HUES64 (cell line): ENCODE measurements around the gene DCST2.

Experiments
- H3K27ac ChIP-seq: 2 replicates; pipeline ENCODE4 v1.7.0; 2013; ENCODE audit warnings: low read depth, low read length, inconsistent platforms
- H3K27me3 ChIP-seq: 2 replicates; pipeline ENCODE4 v1.6.1; 2013; ENCODE audit warnings: mild to moderate bottlenecking, low read length; ENCODE audit not compliant: insufficient read depth
- H3K36me3 ChIP-seq: 2 replicates; pipeline ENCODE4 v1.6.1; 2013; ENCODE audit warnings: mild to moderate bottlenecking, low read length; ENCODE audit not compliant: insufficient read depth
- H3K4me1 ChIP-seq: 2 replicates; pipeline ENCODE4 v1.6.1; 2013; ENCODE audit warnings: mild to moderate bottlenecking, low read length, moderate library complexity; ENCODE audit not compliant: insufficient read depth
- H3K4me3 ChIP-seq: 2 replicates; pipeline ENCODE4 v1.5.1; 2013; ENCODE audit warnings: mild to moderate bottlenecking, low read length, moderate library complexity
- H3K9ac ChIP-seq: 2 replicates; pipeline ENCODE4 v1.6.1; 2013; ENCODE audit warnings: mild to moderate bottlenecking, low read depth, low read length
- H3K9me3 ChIP-seq: 2 replicates; pipeline ENCODE4 v1.6.1; 2013; ENCODE audit warnings: low read depth, low read length; ENCODE audit not compliant: insufficient read depth
- WGBS: fragments of 150-250, 120-280 bp; methylation state at CpG from one replicate; pipeline ENCODE4 v1.1.7; 2013; ENCODE audit warnings: missing lambda C conversion rate; 5-methylcytosine and 5-hydroxymethylcytosine counted together

Gene DCST2

DNA sequence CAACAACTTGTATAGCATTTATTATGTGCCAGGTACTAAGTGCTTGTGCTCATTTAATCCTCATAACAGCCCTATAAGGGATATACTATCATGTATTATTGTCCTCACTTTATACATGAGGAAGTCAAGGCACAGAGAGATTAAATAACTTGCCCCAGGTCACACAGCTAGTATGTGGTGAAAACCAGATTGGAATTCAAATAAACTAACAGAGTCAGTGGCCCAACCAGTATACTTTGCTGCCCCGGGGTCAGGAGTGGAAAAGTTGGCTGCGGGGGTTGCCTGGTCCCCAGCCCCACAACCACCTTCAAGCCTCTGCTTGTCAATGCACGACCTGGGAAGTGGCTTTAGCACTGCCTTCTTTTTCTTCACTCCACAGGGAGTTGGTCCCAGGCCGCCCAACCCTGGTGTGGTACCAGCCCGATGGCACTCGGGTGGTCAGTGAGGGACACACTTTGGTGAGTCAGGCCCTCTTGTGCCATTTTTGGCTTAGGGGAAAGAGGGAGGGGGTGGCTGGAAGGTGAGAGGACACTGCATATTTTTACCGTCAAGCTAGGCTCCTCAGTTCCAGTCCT lies 20.0 kb upstream of the DCST2 start:
- WGBS: 91% methylated on average over 7 of the region's 7 CpGs
- peaks cover 5% of the 10 kb centered on the region for H3K36me3 ChIP-seq
- H3K4me1 ChIP-seq: peaks cover 14% of the 10 kb centered on the region
- peaks cover 20% of the 10 kb centered on the region for H3K27me3 ChIP-seq
- H3K9ac ChIP-seq: no peak overlapping the region
- no peak overlapping the region for H3K27ac ChIP-seq
- H3K9me3 ChIP-seq: no peaks in the 10 kb centered on the region
- no peak overlapping the region for H3K4me3 ChIP-seq

DNA sequence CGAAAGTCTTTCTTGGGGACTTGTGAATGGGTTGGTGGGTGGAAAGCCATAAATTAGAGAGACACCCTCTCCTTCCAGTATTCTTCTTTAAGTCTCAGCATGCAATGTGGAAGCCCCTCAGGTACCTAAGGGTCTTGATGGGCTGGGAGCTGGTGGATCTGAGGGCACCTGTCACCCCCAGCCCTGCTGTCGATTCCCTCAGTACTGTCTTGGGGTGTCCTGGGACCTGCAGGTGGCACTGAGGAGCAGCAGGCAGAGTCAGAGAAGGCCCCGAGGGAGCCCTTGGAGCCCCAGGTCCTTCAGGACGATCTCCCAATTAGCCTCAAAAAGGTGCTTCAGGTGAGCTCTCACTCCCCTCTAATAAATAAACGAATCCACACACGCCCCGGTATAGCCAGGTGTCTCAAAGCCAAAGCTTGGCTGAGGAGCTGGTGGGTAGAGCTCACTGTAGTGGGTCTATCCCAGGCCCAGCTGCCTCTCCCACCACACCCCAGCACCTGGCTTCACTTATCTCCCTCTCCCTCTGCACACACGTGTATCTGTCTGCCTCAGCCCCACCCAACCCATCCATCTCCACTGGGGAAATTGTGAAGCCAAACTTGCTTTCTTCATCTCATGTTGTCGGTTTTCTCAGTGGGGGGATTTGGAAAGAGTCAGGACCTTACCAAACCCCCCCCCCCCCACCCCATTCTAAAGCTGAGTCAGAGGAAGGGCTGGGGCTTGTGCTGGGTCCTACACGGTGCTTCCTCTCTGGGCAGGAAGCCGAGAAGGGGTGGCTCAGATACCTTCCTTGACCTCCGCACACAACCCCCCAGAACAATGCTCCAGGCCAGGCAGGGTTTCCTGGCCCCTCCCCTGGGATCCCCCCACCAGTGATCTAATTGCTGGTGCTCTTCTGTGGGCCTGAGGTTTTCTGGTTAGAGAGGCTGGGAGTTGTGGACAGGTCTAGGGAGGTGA lies 19.1 kb upstream of the DCST2 start:
- peak overlapping the region; percentile 78 for H3K4me3 ChIP-seq
- 67% methylated on average over 10 of the region's 12 CpGs for WGBS
- H3K27ac ChIP-seq: no peak overlapping the region
- H3K36me3 ChIP-seq: no peaks in the 10 kb centered on the region; the same call in 1 of the 2 replicates
- peaks cover 14% of the 10 kb centered on the region for H3K4me1 ChIP-seq
- no peaks in the 10 kb centered on the region for H3K9me3 ChIP-seq
- H3K27me3 ChIP-seq: peaks cover 20% of the 10 kb centered on the region
- H3K9ac ChIP-seq: no peak overlapping the region

DNA sequence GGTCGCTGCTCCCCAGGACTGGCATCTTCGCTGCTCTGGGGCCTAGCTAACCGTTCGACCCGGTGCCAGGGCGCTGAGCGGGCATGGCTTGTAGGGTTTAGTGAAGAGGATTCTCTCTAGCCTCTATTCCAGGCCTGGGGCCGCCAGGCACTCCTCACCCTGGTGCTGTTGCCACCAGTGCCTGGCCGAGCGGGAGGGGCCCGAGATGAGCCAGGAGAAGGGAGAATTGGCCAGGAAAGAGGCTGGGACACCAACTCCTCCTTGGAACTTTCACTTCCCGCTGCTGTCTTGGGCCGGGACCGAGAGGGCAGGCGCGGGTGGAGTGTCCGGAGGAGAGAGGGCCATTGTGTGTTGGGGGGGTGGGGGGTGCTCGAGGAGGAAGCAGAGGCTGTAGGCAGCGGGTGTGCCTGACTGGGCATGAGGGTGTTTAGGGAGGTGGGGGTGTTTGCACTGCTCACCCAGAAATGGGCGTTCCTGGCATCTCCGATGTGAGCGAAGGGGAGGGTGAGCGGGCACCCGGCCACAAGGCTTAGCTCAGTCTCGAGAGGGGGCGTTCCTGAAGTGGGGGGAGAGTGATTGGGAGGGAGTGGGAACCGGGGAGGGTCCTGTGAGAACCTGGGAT lies 18.3 kb upstream of the DCST2 start:
- Histone ChIP-seq H3K27me3 (peaks cover 20% of the 10 kb centered on the region), H3K36me3 (no peaks in the 10 kb centered on the region; the same call in 1 of the 2 replicates), H3K27ac (no peak overlapping the region), H3K4me3 (peak overlapping the region; percentile 78), H3K4me1 (peaks cover 14% of the 10 kb centered on the region), H3K9ac (peak overlapping the region; percentile 60; the same call in 1 of the 2 replicates), H3K9me3 (no peaks in the 10 kb centered on the region)
- WGBS: 6% methylated on average over 27 of the region's 27 CpGs

DNA sequence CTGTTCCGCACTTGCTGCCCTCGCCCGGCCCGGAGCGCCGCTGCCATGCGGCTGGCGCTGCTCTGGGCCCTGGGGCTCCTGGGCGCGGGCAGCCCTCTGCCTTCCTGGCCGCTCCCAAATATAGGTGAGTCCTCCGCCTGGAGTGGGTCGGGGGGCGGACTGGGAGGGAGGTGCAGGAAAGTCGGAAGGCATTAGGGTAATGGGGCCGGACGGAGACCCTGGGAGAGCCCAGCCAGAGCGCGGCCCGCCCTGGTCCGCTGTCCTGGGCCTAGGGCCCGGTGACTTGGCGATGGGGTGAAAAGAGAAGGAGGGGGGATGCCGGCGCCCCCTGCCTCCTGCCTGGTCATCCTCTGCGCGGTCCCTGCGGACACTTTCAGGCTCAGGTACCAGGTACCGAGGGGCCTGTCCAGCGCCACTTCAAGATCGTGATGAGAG lies 17.8 kb upstream of the DCST2 start:
- peaks cover 20% of the 10 kb centered on the region for H3K27me3 ChIP-seq
- no peaks in the 10 kb centered on the region; the same call in 1 of the 2 replicates for H3K36me3 ChIP-seq
- peaks cover 14% of the 10 kb centered on the region for H3K4me1 ChIP-seq
- WGBS: under 1% methylated on average over 31 of the region's 31 CpGs
- H3K27ac ChIP-seq: no peak overlapping the region
- peak overlapping the region; percentile 78 for H3K4me3 ChIP-seq
- peak overlapping the region; percentile 60 for H3K9ac ChIP-seq
- no peaks in the 10 kb centered on the region for H3K9me3 ChIP-seq

DNA sequence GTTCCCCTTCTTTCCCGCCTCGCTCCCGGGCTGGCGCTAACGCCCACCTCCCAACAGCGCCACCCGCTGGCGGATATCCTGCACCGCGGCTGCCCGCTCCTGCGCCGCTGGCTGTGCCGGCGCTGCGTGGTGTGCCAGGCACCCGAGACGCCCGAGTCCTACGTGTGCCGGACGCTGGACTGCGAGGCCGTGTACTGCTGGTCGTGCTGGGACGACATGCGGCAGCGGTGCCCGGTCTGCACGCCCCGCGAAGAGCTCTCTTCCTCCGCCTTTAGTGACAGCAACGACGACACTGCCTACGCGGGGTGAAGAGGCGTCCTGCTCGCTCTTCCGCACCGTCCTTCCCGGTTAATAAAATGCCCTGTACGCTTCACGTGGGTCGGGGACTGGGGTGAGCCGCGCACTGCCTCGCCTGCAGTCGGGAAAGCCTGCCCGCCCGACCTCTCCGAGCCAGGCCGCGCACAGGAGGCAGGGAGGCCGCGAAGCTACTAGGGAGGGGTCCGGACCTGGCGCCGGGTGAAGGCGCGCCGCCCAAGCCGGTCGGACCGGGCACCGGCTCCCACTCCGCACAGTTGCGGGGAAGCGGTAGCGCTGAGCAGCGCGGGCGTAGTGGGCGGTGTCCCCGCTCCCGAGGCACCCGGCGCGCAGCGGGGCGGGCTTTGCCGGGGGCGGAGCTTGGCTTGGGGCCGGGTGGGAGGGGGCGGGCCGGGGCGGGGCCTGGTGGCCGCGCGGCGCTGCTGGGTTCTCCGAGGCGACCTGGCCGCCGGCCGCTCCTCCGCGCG lies 17.2 kb upstream of the DCST2 start, which contains the start of gene ADAM15:
ADAM15 (plus strand) TSS at position 757 of the 782 bp plus-strand sequence. CDS start 71 bp downstream, outside the sequence.
- peak within 1 kb of the TSS; percentile 64 for H3K9ac ChIP-seq
- peaks cover 14% of the 10 kb centered on the region for H3K4me1 ChIP-seq
- no peaks in the 10 kb centered on the region; the same call in 1 of the 2 replicates for H3K36me3 ChIP-seq
- under 1% methylated on average over 99 of the region's 99 CpGs for WGBS
- H3K4me3 ChIP-seq: peak within 1 kb of the TSS; percentile 78
- peak within 1 kb of the TSS; percentile 67 for H3K27ac ChIP-seq
- peaks cover 20% of the 10 kb centered on the region for H3K27me3 ChIP-seq
- H3K9me3 ChIP-seq: no peaks in the 10 kb centered on the region

DNA sequence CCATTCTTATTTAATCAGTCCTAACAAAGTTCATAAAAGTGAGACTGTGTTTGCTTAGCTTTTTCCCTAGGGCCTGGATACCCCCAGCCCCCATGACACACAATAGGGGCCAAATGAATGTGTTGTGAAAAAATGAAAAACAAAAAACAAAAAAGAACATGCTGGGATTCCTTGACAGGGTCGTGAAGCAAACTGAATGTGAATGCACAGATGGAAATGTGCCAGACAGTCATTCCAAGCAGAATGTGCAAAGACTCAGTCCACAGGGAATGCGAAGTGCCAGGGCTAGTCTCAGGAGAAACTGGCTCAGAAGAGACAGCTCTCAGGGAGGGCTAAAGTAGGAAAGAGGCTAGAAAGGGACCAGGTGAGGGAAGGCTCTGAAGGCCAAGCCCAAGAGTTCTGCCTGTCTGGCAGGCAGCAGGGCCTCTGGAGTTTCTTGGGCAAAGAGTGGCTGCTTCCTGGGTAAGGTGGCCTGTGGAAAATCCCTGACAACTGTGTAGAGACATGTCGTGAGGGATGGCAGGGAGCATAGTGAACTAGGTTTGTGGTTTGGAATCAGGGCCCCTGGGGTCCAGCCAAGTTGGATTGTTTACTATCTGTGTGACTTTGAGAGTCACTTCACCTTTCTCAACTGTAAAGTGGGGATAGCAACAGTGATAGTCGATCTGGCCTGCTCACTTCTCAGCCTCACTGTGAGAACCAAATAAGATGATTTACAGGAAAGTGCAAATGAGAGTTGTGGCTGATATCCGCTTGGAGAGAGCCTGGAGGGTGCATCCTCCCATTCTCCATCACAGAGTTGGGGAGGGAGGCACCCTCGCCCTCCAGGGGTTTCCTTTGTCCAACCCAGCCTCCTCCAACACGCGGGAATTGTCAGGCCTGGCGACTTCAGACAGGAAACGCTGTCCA lies 16.3 kb upstream of the DCST2 start:
- peaks cover 20% of the 10 kb centered on the region for H3K27me3 ChIP-seq
- H3K9me3 ChIP-seq: no peaks in the 10 kb centered on the region
- H3K27ac ChIP-seq: no peak overlapping the region
- WGBS: 29% methylated on average over 9 of the region's 10 CpGs
- peak overlapping the region; percentile 64 for H3K9ac ChIP-seq
- no peaks in the 10 kb centered on the region; the same call in 1 of the 2 replicates for H3K36me3 ChIP-seq
- H3K4me3 ChIP-seq: peak overlapping the region; percentile 78; the same call in 1 of the 2 replicates
- peaks cover 18% of the 10 kb centered on the region for H3K4me1 ChIP-seq

DNA sequence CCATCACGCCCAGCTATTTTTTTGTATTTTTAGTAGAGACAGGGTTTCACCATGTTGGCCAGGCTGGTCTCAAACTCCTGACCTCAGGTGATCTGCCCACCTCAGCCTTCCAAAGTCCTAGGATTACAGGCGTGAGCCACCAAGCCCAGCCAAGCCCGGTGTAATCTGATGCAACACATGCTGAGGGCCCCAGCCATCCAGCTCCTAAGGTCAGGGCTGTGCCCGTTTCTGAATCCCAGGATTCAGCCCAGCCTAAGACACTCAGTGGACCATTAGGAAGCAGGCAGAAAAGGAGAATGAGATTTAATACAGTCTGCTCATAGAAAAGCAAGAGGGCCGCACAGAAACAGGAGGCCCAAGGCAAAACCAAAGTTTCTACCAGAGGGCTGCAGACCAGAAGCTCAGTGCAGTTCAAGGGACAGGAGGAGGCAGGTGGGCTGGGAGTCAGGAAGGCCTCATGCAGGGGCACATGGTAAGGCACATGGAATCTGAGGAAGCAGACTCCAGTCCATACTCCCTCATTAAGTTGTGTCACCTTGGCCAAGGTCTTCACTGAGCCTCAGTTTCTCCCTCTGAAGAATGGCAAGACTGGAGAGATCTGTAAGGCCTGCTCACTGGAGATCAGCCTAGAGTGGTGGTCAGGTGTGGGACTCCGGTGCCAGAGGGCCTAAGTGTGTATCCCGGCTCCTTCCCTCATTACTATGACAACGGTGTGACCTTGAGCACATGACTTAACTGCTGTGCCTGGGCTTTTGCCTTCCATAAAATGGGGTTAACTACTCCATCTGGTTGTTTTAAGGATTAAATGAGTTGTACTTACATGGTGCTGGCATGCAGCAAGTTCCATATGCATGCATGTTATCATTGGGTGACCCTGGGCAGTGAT lies 15.1 kb upstream of the DCST2 start:
- no peaks in the 10 kb centered on the region for H3K9me3 ChIP-seq
- H3K9ac ChIP-seq: no peak overlapping the region
- H3K36me3 ChIP-seq: no peaks in the 10 kb centered on the region
- H3K4me3 ChIP-seq: no peak overlapping the region
- H3K4me1 ChIP-seq: peaks cover 22% of the 10 kb centered on the region
- H3K27ac ChIP-seq: no peak overlapping the region
- peaks cover 20% of the 10 kb centered on the region for H3K27me3 ChIP-seq
- 84% methylated on average over 8 of the region's 8 CpGs for WGBS

DNA sequence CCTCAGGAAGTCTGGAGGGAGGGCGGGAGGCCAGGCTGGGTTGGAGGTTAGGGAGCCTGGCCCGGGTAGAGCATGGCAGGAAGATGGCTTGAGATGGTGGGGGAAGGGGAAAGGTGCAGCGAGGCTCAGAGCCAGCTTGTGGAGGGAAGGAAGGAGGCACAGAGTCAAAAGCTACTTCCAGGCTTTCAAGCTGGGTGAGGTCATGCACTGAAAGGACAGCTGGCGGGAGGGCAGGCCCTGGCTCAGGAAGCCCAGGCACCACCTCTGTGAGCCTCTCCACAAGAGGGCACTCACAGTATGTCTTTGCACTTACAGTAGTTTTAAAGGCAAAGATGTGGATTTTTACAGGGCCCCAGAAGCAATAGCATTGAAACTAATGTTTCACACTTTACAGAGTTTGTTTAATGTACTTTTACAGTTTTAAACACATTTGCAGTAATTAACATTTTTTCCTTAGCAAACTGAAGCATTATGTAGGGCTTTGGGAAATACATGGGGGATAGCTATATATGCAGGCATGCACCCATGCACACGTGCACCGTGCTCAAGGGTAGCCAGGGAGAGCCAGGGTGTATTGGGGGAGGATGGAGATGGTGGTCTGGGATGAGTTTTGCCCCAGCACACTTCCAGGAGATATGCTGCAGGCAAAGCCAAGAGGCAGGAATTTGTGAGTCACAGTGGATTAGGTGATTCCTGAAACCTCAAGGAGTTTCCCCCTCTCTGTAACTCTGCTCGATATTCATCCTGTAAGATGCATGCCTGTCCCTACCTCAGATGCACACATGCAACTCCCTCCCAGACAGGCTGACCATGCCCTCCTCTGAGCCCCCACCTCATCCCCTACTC lies 11.5 kb upstream of the DCST2 start:
- Histone ChIP-seq H3K27ac (no peak overlapping the region), H3K9ac (no peak overlapping the region), H3K4me1 (peaks cover 11% of the 10 kb centered on the region), H3K4me3 (no peak overlapping the region), H3K36me3 (no peaks in the 10 kb centered on the region), H3K27me3 (peaks cover 2% of the 10 kb centered on the region; the same call in 1 of the 2 replicates), H3K9me3 (no peaks in the 10 kb centered on the region)
- 60% methylated on average over 7 of the region's 7 CpGs for WGBS

DNA sequence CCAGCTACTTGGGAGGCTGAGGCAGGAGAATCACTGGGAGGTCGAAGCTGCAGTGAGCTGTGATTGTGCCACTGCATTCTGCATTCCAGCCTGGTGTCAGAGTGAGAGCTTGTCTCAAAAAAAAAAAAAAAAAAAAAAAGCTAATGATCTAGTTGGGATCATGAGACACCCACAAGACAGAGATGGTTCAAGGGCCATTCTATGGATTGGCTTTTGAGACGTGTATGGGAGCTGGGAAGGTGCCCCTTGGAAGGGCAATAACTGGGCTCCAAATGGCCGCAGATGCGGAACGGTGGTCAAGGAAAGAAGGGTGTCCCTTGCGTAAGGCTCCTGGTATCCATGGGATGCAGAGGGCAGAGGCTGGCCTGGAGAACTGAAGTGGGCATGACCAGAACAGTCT lies 10.8 kb upstream of the DCST2 start:
- Histone ChIP-seq H3K4me1 (peaks cover 8% of the 10 kb centered on the region; the same call in 1 of the 2 replicates), H3K9ac (no peak overlapping the region), H3K27ac (no peak overlapping the region)

More for the DNA sequence above, 10.8 kb upstream of the DCST2 start:
- H3K9me3 ChIP-seq: no peaks in the 10 kb centered on the region
- no peak overlapping the region for H3K4me3 ChIP-seq
- H3K36me3 ChIP-seq: no peaks in the 10 kb centered on the region
- no peaks in the 10 kb centered on the region for H3K27me3 ChIP-seq
- 94% methylated on average over 6 of the region's 6 CpGs for WGBS
